Peyer's patch (tissue), 4 donors: ENCODE results near the gene BEST1.

ENCODE experiments used
- CTCF ChIP-seq, 6 experiments: fragments of 450-650 bp in 4 of 6; fragments of 200-600 bp in 2 of 6; sonication (generic) in 1 of 6; IDR thresholded peaks; one replicate each; pipeline ENCODE4 v1.5.1; 2017 to 2019; ENCODE audit warnings: antibody characterized with exemption in 6 of 6, mild to moderate bottlenecking in 3 of 6, moderate library complexity in 1 of 6
- POLR2A ChIP-seq, 2 donors: fragments of 450-650 bp; IDR thresholded peaks; one replicate each; pipeline ENCODE4 v1.5.1; 2017; ENCODE audit warnings: antibody characterized with exemption in 2 of 2, mild to moderate bottlenecking in 2 of 2, moderate library complexity in 2 of 2

DNA sequence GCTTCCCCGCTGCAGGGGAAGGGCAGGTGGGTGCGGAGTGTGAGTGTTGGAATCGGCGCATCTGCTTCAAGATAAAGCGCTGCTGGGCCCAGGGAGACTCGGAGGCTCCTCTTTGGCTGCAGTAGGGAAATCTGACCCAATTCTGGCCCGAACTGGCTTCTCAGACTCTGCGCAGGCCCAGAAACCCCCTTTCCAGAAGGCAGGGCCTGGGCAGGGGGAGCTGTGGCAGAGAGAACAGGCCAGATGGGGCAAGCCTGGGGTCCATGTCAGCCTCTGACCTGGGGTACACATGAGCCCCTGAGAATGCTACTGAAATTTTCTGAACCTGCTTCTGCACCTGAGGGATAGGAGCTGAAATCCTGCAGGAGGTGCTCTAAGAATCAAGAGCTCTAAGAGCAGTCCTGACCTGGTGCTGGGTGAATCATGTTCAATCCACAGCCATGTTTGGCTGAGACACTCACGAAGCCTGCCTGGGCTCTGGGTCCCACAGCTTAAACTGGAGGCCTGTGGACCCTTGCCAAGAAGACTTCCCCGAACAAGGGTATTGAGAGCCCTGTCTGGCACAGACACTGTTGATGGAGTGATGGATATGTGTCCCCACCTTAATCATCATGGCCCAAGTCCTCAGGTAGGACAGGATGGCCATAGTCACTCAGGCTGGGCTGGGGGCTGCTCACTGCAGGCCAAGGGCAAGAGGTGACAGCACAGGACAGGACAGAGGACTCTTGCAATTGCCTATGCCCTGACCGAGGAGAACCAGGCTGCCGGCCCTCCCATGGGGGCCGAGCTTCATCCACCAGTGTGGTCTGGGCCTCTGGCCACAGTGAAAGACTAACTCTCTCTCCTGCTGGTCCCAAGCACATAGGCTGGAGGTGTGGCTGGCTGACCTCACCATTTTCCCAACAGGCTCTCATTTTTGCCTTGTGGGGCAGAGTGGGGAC is 39.7 kb upstream of the BEST1 start:
- TF ChIP-seq CTCF (IDR thresholded peaks at IDR 0.05) (no peak), POLR2A (IDR thresholded peaks at IDR 0.05) (no peak)
